ENCODE results near the gene GPATCH1.
"Not testable (repeated sequence)": the region's sequence is repeated elsewhere in the genome, so short reads cannot be mapped to it uniquely, and the experiment has no call there.

GPATCH1 gene

GRCh38 chr19:33139165-33139564 lies 58.2 kb downstream of the GPATCH1 start:
- H3K27ac ChIP-seq: no peak overlapping the region
- TF ChIP-seq CTCF (conservative IDR thresholded peaks at IDR 0.05): no peak

DNA sequence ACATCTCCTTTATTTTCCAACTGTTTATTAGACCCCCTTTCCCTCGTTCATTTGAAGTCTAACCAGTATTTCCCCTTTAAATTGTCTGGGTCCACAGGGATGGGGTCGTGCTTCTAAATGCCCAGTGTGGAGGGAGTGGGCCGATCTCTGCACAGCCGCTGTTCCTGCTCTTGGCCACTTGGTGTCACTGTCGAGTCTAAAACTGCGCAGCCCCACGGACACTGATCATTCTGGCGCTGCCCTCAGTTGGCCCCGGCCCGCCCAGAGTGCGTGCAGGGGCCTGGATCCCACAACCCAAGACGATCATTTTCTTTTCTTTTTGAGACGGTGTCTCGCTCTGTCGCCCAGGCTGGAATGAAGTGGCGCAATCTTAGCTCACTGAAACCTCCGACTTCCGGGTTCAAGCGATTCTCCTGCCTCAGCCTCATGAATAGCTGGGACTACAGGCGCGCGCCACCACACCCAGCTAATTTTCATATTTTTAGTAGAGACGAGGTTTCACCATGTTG lies 63.0 kb downstream of the GPATCH1 start:
- peak; percentile 98 for TF ChIP-seq CTCF (conservative IDR thresholded peaks at IDR 0.05)
- H3K27ac ChIP-seq: no peak overlapping the region

DNA sequence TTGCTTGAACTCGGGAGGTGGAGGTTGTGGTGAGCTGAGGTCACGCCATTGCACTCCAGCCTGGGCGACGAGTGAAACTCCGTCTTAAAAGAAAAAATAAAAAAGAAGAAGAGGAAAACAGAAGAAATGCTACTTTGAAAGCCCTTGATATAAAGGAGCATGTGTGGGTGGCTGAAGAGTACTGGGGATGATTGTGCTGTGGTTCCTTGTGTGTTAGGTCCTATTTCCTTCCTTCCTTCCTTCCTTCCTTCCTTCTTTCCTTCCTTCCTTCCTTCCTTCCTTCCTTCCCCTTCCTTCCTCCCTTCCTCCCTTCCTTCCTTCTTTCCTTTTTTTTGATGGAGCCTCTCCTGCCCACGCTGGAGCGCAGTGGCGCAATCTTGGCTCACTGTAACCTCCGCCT lies 65.2 kb downstream of the GPATCH1 start:
- no peak overlapping the region for H3K27ac ChIP-seq
- TF ChIP-seq CTCF (conservative IDR thresholded peaks at IDR 0.05): no peak

- no peak overlapping the region for H3K27ac ChIP-seq
- no peak for TF ChIP-seq CTCF (conservative IDR thresholded peaks at IDR 0.05)
Observed at GRCh38 chr19:33147538-33147937, 66.6 kb downstream of the GPATCH1 start.

DNA sequence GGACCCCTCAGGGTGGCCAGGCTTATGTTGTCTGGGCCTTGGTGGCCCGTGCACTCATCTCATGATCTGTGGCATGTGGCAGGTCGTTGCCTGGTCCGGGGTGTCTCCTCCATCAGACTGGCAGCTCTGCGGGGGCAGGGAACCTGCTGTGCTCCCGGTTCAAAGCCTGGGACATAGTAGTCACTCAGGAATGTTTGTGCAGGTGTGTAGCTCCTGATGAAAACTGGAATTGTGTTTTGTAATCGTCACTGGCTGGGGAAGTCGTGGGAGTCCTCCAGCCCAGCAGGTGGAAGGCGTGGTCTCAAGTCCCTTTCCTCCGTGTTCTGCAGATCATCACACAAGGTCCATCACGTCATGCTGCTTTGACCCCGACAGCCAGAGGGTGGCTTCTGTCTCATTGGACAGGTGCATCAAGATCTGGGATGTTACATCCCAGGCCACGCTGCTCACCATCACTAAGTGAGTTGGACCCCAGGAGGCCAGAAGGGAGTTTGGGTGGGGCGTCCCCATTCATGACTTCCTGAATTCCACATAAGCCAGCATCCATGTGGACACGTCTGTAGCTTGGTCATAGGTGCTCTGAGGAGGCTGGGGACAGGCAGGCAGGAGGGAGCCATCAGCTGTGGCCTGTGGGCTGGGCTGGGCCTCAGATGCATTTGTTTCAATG lies 70.0 kb downstream of the GPATCH1 start:
- no peak overlapping the region for H3K27ac ChIP-seq
- no peak for TF ChIP-seq CTCF (conservative IDR thresholded peaks at IDR 0.05)

DNA sequence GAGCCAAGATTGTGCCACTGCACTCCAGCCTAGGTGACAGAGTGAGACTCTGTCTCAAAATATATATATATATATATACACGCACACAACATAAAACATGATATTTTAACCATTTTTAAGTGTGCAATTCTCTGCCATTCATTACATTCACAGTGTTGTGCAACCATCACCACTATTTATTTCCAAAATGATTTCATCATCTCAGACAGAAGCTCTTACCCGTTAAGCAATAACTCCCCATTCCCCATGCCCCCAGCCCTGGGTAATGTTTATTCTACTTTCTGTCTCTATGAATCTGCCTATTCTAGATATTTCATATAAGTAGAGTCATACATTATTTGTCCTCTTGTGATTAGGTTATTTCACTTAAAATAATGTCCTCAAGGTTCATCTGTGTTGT lies 71.2 kb downstream of the GPATCH1 start:
- TF ChIP-seq CTCF (conservative IDR thresholded peaks at IDR 0.05): no peak
- H3K27ac ChIP-seq: no peak overlapping the region

GRCh38 chr19:33152625-33153024 lies 71.6 kb downstream of the GPATCH1 start:
- not testable (repeated sequence) for H3K27ac ChIP-seq

GRCh38 chr19:33154313-33154712 lies 73.3 kb downstream of the GPATCH1 start:
- not testable (repeated sequence) for H3K27ac ChIP-seq

- no peak for TF ChIP-seq CTCF (conservative IDR thresholded peaks at IDR 0.05)
- H3K27ac ChIP-seq: no peak overlapping the region
Observed at GRCh38 chr19:33156334-33156733, 75.4 kb downstream of the GPATCH1 start.

All from VCaP (cell line).